CD4-positive, alpha-beta T cell treated with Interleukin-6 for 4 hours (primary cell): Measurements from ENCODE around the gene TOR3A.

Experiments
- DNase-seq: peaks from one replicate; pipeline ENCODE4 v3.0.0-alpha.2; 2020; ENCODE audit warnings: mixed read lengths

TOR3A gene

DNA sequence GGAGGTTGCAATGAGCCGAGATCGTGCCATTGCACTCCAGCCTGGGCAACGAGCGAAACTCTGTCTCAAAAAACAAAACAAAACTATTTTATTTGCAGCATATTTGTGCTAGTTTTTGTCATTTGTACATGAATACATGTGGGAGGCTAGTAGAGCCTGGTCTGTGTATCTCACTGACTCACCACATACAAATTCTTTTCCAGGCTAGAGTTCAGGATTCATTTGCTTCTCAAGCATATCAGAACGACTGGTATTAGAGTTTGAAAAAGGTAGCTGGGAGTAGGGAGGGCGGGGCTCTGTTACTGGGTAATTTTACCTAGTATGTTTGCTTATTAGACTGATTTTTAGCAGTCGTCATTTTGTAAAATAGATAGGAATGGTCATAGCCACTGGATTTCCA lies 4.5 kb upstream of the TOR3A start:
- no peak for DNase-seq

DNA sequence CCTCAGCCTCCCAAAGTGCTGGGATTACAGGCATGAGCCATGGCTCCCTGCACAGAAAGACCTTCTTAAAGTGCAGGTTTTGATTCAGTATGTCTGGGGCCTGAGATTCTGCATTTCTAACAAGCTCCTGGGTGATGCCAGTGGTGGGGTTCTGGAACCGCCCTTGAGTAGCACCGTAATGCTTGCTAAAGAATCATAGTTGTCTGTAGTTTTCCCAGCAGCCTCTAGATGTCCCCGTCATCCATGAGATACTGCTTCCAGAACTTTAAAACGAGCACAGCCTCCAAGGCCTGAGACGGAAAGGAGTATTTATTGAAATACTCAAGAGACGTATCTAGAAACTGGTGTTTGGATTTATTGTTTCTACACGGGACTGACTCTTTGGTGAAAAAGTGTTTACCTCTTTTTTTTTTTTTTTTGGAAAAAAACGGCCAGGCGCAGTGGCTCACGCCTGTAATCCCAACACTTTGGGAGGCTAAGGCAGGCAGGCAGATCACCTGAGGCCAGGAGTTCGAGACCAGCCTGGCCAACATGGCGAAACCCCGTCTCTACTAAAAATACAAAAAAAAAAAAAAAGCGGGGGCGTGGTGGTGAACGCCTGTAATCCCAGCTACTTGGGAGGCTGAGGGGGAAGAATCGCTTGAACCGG lies 2.6 kb upstream of the TOR3A start:
- peak; percentile 62 for DNase-seq

DNA sequence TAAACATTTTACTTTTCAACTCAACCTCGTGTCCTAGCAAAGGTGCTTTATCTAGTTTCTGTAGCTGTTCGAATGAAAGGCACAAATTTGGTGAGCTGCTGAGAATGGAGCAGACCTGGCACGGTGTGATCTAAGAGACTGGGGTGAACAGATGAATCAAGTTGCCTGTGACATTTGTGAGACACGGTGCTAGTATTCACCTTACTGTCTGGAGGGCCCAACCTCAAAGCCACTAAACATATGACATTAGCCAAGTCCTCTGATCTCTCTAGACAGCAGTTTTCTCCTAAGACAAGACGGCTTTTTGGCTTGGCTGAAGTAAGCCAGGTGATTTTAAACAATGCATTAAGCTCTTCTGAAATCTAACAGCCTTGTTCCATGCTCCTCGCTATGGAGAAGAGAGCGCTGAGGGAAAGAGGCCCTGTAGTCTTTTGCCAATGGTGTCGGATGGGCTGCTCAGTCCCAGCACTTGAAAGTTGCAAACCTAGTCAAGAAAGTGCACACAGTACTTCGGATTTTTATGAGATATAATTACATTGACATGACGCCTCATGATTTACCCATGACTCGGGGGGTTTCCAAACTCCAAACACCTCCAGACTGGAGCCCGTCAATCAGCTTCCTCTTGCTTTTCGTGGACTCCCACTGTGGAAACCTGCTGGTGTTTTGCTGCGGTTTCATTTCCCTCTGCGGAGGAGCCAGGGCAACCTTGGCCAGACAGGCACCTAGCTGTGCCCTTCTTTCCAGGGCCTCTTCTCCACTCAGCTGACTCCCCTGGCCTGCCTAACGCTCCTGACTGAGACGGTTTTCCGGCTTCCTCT lies 794 bp upstream of the TOR3A start:
- DNase-seq: peak; percentile 41

DNA sequence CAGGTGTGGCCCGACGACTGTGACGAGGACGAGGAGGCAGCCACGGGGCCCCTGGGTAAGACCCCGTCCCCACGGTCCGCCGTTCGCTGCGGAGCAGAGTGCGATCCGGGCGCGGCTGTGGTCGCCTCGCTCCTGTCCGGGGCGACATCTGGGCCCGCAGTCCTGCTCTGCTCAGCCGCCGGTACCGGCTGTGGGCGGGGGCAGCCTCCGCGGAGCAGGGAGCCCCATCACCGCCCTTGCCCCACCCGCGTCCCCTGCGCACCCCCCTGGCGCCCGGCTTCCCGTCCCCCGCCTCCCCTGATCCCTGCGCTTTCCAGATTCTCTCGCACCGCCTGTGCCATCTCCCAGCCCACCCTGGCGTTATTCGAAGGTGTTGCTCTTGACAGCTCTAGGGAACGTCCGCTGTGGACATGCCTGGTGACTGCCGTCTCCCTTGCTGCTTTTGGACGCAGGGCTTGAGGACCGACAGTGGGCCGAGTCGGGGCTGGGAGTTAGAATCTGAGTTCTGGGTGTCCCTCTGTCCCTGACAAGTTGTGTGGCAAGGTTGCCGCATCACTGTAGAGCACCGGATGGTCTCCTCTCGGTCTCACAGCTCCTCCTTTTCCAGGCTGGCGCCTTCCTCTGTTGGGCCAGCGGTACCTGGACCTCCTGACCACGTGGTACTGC lies 596 bp downstream of the TOR3A start:
- DNase-seq: peak; percentile 43

DNA sequence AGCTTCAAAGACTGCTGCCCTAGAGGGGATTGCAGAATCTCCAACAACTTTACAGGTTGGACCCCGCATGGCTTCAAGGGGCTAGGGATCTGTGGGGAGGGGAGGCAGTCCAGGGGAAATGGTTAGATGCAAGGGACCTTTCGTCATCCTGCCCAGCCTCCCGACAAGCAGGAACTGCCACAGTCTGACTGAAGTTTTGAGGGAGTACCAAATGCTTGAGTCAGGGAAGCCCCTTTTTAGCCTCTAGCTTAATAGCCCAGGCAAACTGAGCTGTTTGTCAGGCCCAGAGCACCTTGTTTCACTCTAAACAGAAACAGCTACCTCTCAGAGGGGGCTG lies 1.1 kb downstream of the TOR3A start:
- DNase-seq: peak; percentile 44

DNA sequence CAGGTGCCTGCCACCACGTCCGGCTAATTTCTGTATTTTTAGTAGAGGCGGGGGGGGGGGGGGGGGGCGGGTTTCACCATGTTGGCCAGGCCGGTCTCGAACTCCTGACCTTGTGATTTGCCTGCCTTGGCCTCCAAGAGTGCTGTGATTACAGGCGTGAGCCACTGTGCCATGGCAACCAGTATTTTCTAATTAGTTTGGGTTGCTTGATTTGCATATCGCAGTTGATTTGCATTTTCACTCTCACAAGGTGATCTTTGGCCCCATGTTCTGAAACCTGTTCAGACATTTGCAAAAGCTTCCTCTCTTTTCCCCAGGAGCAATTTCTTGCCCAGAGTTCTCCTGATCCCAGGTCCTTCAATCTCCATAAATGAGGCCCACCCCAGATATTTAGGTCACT lies 1.7 kb downstream of the TOR3A start:
- DNase-seq: no peak

DNA sequence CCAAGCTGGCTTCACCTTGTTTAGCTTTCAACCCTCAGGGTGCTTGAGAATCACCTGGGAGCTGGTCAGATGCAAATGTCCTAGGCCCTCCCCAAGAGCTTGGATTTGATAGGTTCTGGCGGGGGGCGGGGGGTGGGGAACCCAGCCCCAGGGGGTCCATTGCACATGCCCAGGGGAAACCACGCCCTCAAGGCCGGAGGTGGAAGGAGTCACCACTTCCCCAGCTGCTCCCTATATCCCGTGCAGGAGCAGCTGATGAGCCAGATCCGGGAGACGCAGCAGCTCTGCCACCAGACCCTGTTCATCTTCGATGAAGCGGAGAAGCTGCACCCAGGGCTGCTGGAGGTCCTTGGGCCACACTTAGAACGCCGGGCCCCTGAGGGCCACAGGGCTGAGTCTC lies 5.8 kb downstream of the TOR3A start:
- DNase-seq: no peak

DNA sequence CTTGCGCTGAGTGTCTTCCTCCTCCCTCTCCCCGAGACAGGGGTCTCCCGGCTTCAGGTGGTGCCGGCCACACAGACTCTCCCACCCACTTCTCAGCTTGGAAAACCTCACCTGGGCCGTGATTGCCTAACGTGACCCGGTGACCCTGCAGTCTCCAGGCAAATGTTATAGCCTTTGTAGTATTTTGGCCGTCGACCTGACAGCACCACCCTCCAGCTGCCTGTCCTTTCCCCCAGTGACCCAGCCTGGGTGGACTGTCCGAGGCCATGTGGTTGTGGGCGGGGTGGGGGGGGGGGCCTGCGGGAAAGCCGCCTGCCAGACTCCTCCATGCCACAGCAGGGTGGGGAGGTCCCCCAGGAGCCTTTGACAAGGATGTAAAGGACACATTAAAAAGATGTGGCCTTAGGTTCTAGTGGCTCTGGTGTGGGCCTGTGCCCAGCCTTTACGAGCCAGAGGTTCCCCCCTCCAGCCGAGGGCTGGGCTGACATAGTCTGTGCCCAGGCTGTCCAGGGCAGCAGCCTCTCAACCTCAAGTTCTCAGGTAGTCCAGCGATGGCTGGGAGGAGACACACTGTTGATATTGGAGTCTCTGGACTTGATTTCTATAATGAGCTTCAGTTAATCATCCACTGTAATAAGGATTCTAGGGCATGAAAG lies 8.1 kb downstream of the TOR3A start:
- no peak for DNase-seq

DNA sequence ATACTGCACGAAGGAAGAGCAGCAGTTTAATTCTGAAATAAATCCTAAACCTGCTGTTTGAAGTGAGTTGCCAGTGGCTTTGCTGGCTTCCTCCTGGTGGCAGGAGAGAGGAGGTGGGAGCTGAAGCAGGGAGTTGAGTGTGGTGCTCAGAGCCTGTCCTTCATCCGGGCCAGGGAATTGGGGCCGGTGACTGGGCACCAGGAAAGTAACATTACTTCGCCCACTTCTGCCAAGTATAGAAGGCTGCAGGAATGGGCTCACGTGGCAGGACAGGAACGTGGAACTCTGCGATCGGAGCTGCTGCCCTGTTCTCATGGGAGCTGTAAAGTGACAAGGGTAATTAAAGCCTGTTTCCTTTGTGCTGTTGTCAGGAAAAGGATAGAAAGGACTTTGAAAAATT lies 8.7 kb downstream of the TOR3A start:
- no peak for DNase-seq

DNA sequence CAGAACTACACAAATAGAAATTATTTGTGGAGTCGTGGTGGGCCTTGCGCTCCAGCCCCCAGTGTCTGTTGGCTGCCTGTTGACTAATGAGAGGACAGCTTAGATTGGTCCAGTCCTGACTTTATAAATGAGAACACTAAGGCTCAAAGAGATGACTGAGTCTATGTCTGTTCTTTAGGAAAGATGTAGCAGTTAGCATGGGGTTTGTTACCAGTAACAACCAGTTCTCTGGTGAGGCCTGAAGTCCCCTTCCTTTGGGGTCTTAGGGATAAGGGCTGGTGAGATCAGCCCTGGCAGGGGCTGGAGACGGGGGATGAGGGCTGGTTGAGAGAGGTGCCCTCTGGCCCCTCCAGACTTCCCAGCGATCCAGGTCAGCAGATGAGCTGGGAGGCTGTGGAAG lies 9.1 kb downstream of the TOR3A start:
- DNase-seq: no peak

DNA sequence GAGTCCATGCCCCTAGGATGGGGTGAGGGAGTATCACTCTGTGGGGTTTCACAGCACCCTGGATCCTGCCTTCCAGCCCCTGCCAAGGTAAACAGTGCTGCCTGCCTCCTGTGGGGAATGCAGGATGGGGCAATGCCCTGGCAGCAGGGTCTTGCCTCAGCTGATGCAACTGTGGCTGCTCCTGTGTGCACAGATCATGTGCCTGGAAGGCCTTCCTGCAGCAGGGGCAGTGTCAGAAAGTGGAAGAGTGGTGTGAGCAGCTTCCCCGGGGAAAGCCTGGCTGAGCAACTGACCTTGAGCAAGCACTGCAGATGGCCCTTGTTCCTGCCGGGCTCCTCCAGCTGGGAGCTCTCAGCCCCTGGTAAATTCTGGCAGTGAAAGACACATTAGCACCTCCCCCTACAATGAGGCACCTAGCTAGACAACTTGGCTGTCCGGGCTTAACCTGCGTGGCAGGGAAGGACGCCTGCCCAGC lies 9.9 kb downstream of the TOR3A start:
- DNase-seq: no peak

DNA sequence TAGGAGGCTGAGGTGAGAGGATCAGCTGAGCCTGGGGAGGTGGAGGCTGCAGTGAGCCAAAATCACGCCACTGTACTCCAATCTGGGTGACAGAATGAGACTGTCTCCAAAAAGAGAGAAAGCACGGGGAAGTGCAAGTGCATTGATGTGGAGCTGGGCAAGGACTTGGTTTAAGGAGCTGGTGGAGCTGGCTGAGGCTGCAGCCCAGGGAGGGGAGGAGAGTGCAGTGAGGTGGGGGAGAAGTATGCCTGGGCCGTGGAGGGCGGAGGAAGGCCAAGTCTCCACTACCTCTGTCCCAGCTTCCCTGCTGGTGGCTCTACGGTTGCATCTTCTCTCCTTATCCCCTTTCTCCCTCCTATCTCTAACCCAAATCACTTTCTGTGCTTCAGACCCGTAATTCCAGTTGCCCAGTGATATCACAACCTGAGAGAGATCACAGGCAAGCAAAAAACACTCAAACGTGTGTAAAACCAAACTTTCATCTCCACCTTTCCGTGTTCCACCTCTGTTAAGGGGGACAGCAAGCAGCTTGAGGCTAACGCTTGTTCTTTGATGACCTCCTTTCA lies 11.1 kb downstream of the TOR3A start:
- no peak for DNase-seq

DNA sequence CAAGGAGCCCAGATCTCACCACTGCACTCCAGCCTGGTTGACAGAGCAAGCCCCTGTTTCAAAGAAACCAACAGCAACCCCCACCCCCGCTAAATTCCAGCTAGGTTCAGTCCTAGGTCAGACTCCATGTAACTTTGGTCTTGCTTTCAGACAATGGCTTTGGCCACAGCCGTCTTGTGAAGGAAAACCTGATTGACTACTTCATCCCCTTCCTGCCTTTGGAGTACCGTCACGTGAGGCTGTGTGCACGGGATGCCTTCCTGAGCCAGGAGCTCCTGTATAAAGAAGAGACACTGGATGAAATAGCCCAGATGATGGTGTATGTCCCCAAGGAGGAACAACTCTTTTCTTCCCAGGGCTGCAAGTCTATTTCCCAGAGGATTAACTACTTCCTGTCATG lies 12.9 kb downstream of the TOR3A start:
- no peak for DNase-seq

DNA sequence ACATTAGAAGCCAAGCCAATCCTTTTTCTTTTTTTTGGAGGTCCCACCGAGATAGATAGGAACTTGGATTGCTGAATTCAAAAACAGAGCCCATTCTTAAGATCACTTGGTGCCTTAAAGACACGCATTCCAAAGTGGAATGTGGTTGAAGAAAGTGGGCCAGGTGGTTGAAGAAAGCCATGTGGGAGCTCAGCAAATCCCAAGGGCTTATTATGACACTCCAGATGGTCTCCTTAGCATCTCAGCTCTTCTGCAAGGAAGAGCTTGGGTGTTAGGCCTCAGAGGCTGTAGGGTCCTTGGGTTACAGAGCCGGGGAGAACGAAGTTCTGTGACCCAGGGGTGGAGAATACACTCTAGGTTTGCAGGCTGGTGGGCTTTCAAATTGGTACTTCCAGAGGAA lies 13.5 kb downstream of the TOR3A start:
- no peak for DNase-seq

DNA sequence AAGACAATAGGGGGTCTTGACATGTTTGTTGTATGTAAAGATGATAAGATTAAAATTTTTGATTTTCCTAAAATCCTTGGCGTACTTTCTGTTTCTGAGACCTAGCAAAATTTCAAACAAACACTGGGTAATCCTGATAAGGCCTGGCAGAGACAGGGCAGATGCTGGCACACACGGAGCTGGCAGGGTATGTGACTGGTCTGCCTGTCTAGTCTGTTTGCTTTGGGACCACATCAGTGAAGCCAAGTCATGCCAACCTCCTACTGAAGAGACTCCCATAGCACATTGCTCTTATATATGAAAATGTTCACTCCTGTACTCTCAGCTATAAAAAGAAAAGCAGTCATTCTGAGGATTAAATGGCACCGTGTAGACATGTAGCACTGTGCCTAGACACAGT lies 14.1 kb downstream of the TOR3A start:
- no peak for DNase-seq

DNA sequence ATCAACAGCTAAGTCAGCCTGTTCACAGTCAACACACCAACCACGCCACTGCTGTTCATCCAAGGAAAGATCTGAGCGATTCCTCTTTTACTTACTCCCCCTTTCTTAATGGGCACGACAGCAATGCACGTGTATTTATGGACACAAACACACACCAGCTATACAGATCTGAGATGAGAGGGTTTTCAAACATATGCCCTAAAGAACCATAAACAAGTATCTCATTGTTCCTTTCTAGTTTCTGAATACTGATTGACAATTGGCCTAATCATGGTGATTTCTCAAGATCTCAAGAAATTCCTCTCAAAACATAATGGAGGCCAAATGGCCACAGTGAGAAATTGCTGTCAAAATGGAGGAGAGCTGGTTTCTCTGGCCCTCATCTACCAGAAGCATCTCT lies 18.0 kb downstream of the TOR3A start:
- no peak for DNase-seq

DNA sequence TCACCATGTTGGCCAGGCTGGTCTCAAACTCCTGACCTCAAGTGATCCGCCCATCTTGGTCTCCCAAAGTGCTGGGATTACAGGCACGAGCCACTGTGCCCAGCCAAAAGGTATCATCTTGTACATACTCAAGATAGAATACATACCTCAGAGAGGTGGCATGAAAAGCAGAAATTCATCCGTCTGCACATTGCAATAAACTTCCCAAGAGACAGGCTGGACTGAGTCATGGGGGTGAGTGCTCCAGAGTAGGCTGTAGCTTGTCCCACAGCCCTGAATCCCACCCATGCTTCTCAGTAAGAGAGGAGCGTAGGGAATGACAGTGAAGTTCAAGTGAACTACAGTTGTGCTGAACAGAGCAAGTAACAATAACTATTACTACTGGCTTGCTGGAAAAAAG lies 19.7 kb downstream of the TOR3A start:
- DNase-seq: no peak

DNA sequence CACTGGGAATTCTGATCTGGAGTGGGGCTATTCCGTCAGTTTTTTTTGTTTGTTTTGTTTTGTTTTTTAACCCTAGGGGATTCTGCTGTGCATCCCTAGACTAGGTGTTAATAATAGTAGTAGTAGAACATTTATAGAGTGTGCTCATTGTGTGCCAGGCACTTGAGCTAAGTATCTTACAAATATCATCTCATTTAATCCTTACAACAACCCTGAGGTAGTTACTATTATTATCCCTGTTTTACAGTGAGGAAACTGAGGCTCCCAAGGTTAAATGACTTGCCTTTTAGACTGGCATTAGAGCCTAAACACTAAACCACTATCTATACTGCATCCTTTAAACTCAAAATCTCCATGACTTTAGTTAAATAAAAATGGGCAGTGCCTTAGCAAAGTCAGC lies 22.1 kb downstream of the TOR3A start:
- DNase-seq: no peak

DNA sequence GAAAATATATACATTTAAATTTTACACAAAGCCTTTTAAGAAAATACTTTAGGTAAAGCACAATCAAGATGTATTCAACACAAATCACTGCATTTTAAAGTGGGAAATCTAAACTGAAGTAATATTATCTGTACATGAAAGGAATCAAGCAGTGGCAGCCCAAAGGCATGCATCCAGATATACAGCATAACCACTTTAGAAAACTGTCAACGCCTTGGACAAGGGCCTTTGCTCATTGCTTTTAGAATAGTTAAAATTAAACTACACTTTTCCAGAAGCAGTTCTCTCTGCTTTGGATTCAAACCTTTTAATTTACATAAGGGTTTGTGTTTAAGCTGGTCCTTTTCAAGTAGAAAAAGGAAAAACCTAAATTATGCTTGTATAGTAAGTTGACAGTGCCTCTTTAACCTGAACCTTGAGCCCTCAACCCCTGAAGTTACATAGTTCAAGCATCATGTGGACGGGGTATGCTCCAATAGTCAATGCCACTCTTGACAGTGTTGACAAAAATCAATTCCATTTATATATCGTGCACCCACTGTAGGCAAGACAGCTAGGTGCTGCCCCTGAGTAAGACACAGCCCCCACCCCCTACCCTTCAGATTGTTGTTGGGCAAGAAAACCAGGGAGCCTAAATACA lies 22.9 kb downstream of the TOR3A start:
- DNase-seq: no peak

DNA sequence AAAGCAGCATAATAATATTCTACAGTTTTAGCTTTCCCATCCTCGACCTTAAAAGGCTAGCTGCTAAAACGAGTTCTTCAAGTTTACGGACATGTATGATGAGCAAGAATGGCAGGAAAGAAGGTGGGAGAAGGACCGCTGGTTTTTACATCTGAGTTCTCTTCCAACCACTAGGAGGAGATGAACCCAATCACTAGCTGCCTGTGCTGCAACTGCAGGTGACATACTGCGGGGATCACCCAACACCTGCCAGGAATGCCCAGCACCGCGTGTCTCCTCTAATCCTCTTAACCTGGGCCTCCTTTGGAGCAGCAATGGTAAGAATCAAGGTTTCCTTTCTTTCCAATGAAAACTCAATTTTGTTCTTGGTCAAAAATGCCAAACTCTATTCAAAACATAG lies 23.5 kb downstream of the TOR3A start:
- peak; percentile 19 for DNase-seq

DNA sequence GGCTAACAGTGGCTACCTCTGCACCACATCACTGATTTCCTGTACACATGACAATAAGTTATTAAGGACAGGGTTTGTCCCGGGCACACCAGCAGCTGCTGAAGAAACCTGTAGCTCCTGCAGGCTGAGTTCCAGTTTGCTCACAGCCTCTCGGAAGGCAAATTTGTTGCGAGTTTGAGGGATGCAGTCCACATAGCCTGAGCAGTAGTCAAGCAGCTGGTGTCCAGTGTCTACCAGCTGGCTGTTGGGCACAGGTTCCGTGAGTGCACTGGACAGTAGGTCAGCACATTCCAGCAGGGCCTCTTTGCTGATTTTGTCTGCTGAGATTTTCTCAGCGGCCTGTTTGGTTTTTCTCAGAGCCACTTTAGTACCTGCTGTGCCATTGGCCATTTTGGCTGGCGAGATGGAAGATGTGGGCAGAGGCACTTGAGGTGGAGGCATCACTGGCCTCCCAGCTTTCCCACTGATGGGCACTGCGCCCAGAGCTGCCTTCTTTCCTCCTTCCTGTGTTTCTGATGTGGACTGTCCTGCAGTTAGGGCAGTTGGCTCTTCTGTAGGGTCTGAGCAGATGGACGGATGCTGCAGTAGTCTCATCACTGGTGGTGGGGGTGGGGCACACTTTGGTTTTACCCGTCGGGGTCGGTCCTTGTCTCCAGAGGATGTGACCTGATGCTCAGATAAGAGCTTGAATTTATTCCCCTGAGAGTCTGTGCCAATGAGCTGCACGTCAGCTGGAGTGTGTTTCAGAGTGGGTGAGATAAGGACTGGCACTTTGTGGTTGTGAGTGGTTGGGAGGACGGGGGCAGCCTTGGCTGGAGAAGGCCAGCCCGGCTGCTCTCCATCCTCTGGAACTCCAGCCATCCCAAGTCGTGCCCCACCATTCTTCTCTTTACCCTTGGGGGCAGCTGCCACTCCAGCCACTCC lies 26.1 kb downstream of the TOR3A start:
- DNase-seq: no peak

DNA sequence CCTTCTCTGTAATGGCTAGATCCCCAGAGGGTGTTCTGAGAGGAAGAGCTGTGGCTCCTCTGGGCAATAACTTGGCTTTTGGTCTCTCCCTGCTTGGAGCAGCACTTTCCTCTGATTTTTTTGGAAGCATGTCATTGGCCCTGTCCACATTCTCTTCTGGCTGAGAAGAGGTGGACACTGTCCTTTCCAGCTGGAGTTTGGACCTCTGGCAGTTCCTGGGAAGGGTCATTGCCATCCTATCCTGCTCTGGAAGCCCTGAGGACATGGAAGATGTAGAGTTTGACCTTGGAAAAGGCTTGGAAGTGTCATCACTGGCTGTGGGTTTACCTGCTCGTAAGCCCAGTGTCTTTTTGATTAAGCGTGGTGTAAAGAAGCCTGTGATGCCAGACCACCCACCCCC lies 26.8 kb downstream of the TOR3A start:
- no peak for DNase-seq
